ENCODE measurements around the gene ITPR3.

ITPR3 gene

GRCh38 chr6:33688451-33689147, 67.5 kb downstream of the ITPR3 start:
- no peaks in the 10 kb centered on the region for H3K9me3 ChIP-seq (ENCODE audit: insufficient read depth, low read depth, low read length)
- peaks cover 81% of the 10 kb centered on the region; the same call in 1 of the 2 replicates for H3K36me3 ChIP-seq (ENCODE audit: insufficient read depth, low read length)
- H3K79me2 ChIP-seq (ENCODE audit: insufficient read depth, low read length), result no peaks in the 10 kb centered on the region
- H3K27me3 ChIP-seq (ENCODE audit: insufficient read depth, low read length, poor library complexity, severe bottlenecking), result no peaks in the 10 kb centered on the region
- H3K4me2 ChIP-seq (ENCODE audit: low read depth, low read length, poor library complexity, severe bottlenecking), result no peak overlapping the region
- no peak overlapping the region for H2AFZ ChIP-seq (ENCODE audit: low read length)
- H3K9ac ChIP-seq (ENCODE audit: low read depth, low read length, poor library complexity, severe bottlenecking), result no peak overlapping the region
- no peaks in the 10 kb centered on the region for H3F3A ChIP-seq (ENCODE audit: low read depth)
- no peaks in the 10 kb centered on the region for H4K20me1 ChIP-seq (ENCODE audit: insufficient read depth, low read length, poor library complexity, severe bottlenecking)
- H3K4me1 ChIP-seq (ENCODE audit: insufficient read depth, low read length, poor library complexity, severe bottlenecking), result no peaks in the 10 kb centered on the region
- H3K4me3 ChIP-seq (ENCODE audit: low read length, poor library complexity, severe bottlenecking), result no peak overlapping the region
- H3K9me2 ChIP-seq (replicated peaks; ENCODE audit: low read depth, low read length), result no peaks in the 10 kb centered on the region
- TF ChIP-seq CTCF (conservative IDR thresholded peaks at IDR 0.05; ENCODE audit: low read length) (no peak), EZH2phosphoT487 (IDR thresholded peaks at IDR 0.05; ENCODE audit: borderline replicate concordance) (no peak)

GRCh38 chr6:33689148-33689494, 68.0 kb downstream of the ITPR3 start:
- H3F3A ChIP-seq (ENCODE audit: low read depth), result no peaks in the 10 kb centered on the region
- no peaks in the 10 kb centered on the region for H3K4me1 ChIP-seq (ENCODE audit: insufficient read depth, low read length, poor library complexity, severe bottlenecking)
- H3K9me2 ChIP-seq (replicated peaks; ENCODE audit: low read depth, low read length), result no peaks in the 10 kb centered on the region
- no peak overlapping the region for H3K4me3 ChIP-seq (ENCODE audit: low read length, poor library complexity, severe bottlenecking)
- H3K4me2 ChIP-seq (ENCODE audit: low read depth, low read length, poor library complexity, severe bottlenecking), result no peak overlapping the region
- no peaks in the 10 kb centered on the region for H3K27me3 ChIP-seq (ENCODE audit: insufficient read depth, low read length, poor library complexity, severe bottlenecking)
- no peak overlapping the region for H2AFZ ChIP-seq (ENCODE audit: low read length)
- peaks cover 84% of the 10 kb centered on the region; the same call in 1 of the 2 replicates for H3K36me3 ChIP-seq (ENCODE audit: insufficient read depth, low read length)
- TF ChIP-seq EZH2phosphoT487 (IDR thresholded peaks at IDR 0.05; ENCODE audit: borderline replicate concordance) (no peak), CTCF (conservative IDR thresholded peaks at IDR 0.05; ENCODE audit: low read length) (no peak)
- no peaks in the 10 kb centered on the region for H3K79me2 ChIP-seq (ENCODE audit: insufficient read depth, low read length)
- no peak overlapping the region for H3K9ac ChIP-seq (ENCODE audit: low read depth, low read length, poor library complexity, severe bottlenecking)
- H4K20me1 ChIP-seq (ENCODE audit: insufficient read depth, low read length, poor library complexity, severe bottlenecking), result no peaks in the 10 kb centered on the region
- no peaks in the 10 kb centered on the region for H3K9me3 ChIP-seq (ENCODE audit: insufficient read depth, low read depth, low read length)

- Histone ChIP-seq H3K79me2 (ENCODE audit: insufficient read depth, low read length) (no peaks in the 10 kb centered on the region), H2AFZ (ENCODE audit: low read length) (no peak overlapping the region), H3K9ac (ENCODE audit: low read depth, low read length, poor library complexity, severe bottlenecking) (no peak overlapping the region), H3K4me1 (ENCODE audit: insufficient read depth, low read length, poor library complexity, severe bottlenecking) (no peaks in the 10 kb centered on the region), H3K4me2 (ENCODE audit: low read depth, low read length, poor library complexity, severe bottlenecking) (no peak overlapping the region), H3K27me3 (ENCODE audit: insufficient read depth, low read length, poor library complexity, severe bottlenecking) (no peaks in the 10 kb centered on the region), H4K20me1 (ENCODE audit: insufficient read depth, low read length, poor library complexity, severe bottlenecking) (no peaks in the 10 kb centered on the region), H3K4me3 (ENCODE audit: low read length, poor library complexity, severe bottlenecking) (no peak overlapping the region), H3K36me3 (ENCODE audit: insufficient read depth, low read length) (peaks cover 82% of the 10 kb centered on the region; the same call in 1 of the 2 replicates), H3K9me3 (ENCODE audit: insufficient read depth, low read depth, low read length) (no peaks in the 10 kb centered on the region), H3K9me2 (replicated peaks; ENCODE audit: low read depth, low read length) (no peaks in the 10 kb centered on the region), H3F3A (ENCODE audit: low read depth) (no peaks in the 10 kb centered on the region)
- no peak for TF ChIP-seq EZH2phosphoT487 (IDR thresholded peaks at IDR 0.05; ENCODE audit: borderline replicate concordance)
Measured at GRCh38 chr6:33689879-33690278, 68.8 kb downstream of the ITPR3 start.

- no peaks in the 10 kb centered on the region for H4K20me1 ChIP-seq (ENCODE audit: insufficient read depth, low read length, poor library complexity, severe bottlenecking)
- TF ChIP-seq CTCF (conservative IDR thresholded peaks at IDR 0.05; ENCODE audit: low read length) (no peak), EZH2phosphoT487 (IDR thresholded peaks at IDR 0.05; ENCODE audit: borderline replicate concordance) (no peak)
- H2AFZ ChIP-seq (ENCODE audit: low read length), result no peak overlapping the region
- H3K9me2 ChIP-seq (replicated peaks; ENCODE audit: low read depth, low read length), result no peaks in the 10 kb centered on the region
- no peaks in the 10 kb centered on the region for H3K4me1 ChIP-seq (ENCODE audit: insufficient read depth, low read length, poor library complexity, severe bottlenecking)
- no peaks in the 10 kb centered on the region for H3K9me3 ChIP-seq (ENCODE audit: insufficient read depth, low read depth, low read length)
- no peak overlapping the region for H3K4me3 ChIP-seq (ENCODE audit: low read length, poor library complexity, severe bottlenecking)
- no peaks in the 10 kb centered on the region for H3F3A ChIP-seq (ENCODE audit: low read depth)
- no peak overlapping the region for H3K4me2 ChIP-seq (ENCODE audit: low read depth, low read length, poor library complexity, severe bottlenecking)
- no peaks in the 10 kb centered on the region for H3K79me2 ChIP-seq (ENCODE audit: insufficient read depth, low read length)
- peaks cover 83% of the 10 kb centered on the region; the same call in 1 of the 2 replicates for H3K36me3 ChIP-seq (ENCODE audit: insufficient read depth, low read length)
- H3K9ac ChIP-seq (ENCODE audit: low read depth, low read length, poor library complexity, severe bottlenecking), result no peak overlapping the region
- H3K27me3 ChIP-seq (ENCODE audit: insufficient read depth, low read length, poor library complexity, severe bottlenecking), result no peaks in the 10 kb centered on the region
Measured at GRCh38 chr6:33690766-33691165, 69.6 kb downstream of the ITPR3 start.
